Measurements from ENCODE around the gene SPATA13. TPM values are rescaled to one million over a fixed set of nuclear protein-coding genes. Genes with fewer than 3 reads are reported as not detected.

Gene SPATA13
- total RNA-seq, 2 donors from 2014 or later = 85.2 to 163 TPM

GRCh38 chr13:24161010-24161775 is 673 bp downstream of the SPATA13 start:
- under 1% methylated on average over 26 of the region's 43 CpGs for WGBS
- no peak for TF ChIP-seq POLR2AphosphoS5 (IDR thresholded peaks at IDR 0.05)
- no peak for TF ChIP-seq POLR2A (IDR thresholded peaks at IDR 0.05)
- peak in 1 of 4 experiments; percentile 1 for TF ChIP-seq CTCF (IDR thresholded peaks at IDR 0.05)
- no peaks in the 10 kb centered on the region for H3K9me3 ChIP-seq
- peak; percentile 38 for DNase-seq (ENCODE audit: low spot score)
- H3K27me3 ChIP-seq (replicated peaks; ENCODE audit: insufficient read depth) = no peaks in the 10 kb centered on the region
- H3K27ac ChIP-seq = peak overlapping the region; percentile 76 to 86
- intact Hi-C loops (cut with DNase I) = loop anchor here (5.0 kb wide), 1 partner anchor 36 kb away; no protein-coding TSS in a partner anchor
- H3K4me3 ChIP-seq = peak overlapping the region; percentile 80 to 86
- no peaks in the 10 kb centered on the region for H3K36me3 ChIP-seq
- no peaks in the 10 kb centered on the region for H3K4me1 ChIP-seq (replicated peaks)

GRCh38 chr13:24161980-24162525 is 1.5 kb downstream of the SPATA13 start:
- Histone ChIP-seq H3K27ac (peak overlapping the region; percentile 76 to 86), H3K4me1 (replicated peaks) (no peaks in the 10 kb centered on the region), H3K4me3 (peak overlapping the region; percentile 80 to 86), H3K36me3 (no peaks in the 10 kb centered on the region), H3K27me3 (replicated peaks; ENCODE audit: insufficient read depth) (no peaks in the 10 kb centered on the region), H3K9me3 (no peaks in the 10 kb centered on the region)
- WGBS = 55% methylated on average over 12 of the region's 12 CpGs
- intact Hi-C loops (cut with DNase I) = loop anchor here (5.0 kb wide), 1 partner anchor 35 kb away; no protein-coding TSS in a partner anchor
- no peak for TF ChIP-seq POLR2AphosphoS5 (IDR thresholded peaks at IDR 0.05)
- TF ChIP-seq CTCF (IDR thresholded peaks at IDR 0.05) = no peak
- no peak for TF ChIP-seq POLR2A (IDR thresholded peaks at IDR 0.05)
- no peak for DNase-seq (ENCODE audit: low spot score)

GRCh38 chr13:24162604-24163003 is 2.1 kb downstream of the SPATA13 start:
- DNase-seq (ENCODE audit: low spot score) = peak; percentile 35
- intact Hi-C loops (cut with DNase I) = loop anchor here (5.0 kb wide), 1 partner anchor 35 kb away; no protein-coding TSS in a partner anchor
- Histone ChIP-seq H3K27me3 (replicated peaks; ENCODE audit: insufficient read depth) (no peaks in the 10 kb centered on the region), H3K4me3 (peak overlapping the region; percentile 80 to 86), H3K36me3 (no peaks in the 10 kb centered on the region), H3K4me1 (replicated peaks) (no peaks in the 10 kb centered on the region), H3K9me3 (no peaks in the 10 kb centered on the region), H3K27ac (peak overlapping the region; percentile 76 to 86)
- WGBS = 68% methylated on average over 3 of the region's 3 CpGs
- TF ChIP-seq CTCF (IDR thresholded peaks at IDR 0.05) (no peak), POLR2A (IDR thresholded peaks at IDR 0.05) (no peak), POLR2AphosphoS5 (IDR thresholded peaks at IDR 0.05) (no peak)

- TF ChIP-seq POLR2A (IDR thresholded peaks at IDR 0.05) (no peak), POLR2AphosphoS5 (IDR thresholded peaks at IDR 0.05) (no peak), CTCF (IDR thresholded peaks at IDR 0.05) (no peak)
- Histone ChIP-seq H3K27ac (no peak overlapping the region), H3K27me3 (replicated peaks; ENCODE audit: insufficient read depth) (no peaks in the 10 kb centered on the region), H3K36me3 (no peaks in the 10 kb centered on the region), H3K9me3 (no peaks in the 10 kb centered on the region), H3K4me3 (no peak overlapping the region), H3K4me1 (replicated peaks) (no peaks in the 10 kb centered on the region)
- WGBS = 62% methylated on average over 4 of the region's 4 CpGs
- intact Hi-C loops (cut with DNase I) = no loop called here
- no peak for DNase-seq (ENCODE audit: low spot score)
These were observed 5.2 kb downstream of the SPATA13 start for GRCh38 chr13:24165746-24166145.
